Measurements from ENCODE around the gene LMBRD2.

GRCh38 chr5:36057386-36057785 is 94.3 kb downstream of the LMBRD2 start:
- TF ChIP-seq TAF1 (IDR thresholded peaks at IDR 0.05; ENCODE audit: borderline replicate concordance, insufficient read depth, low read length), result no peak
- TF ChIP-seq POLR2AphosphoS5 (IDR thresholded peaks at IDR 0.05; ENCODE audit: low read depth, low read length), result no peak
- no peak for TF ChIP-seq SIN3A (IDR thresholded peaks at IDR 0.05; ENCODE audit: borderline replicate concordance, insufficient read depth, low read length)
- TF ChIP-seq REST (IDR thresholded peaks at IDR 0.05; ENCODE audit: insufficient read depth in 1 of 2, low read depth in 2 of 2, low read length in 2 of 2), result no peak
- no peak for TF ChIP-seq FOXP2 (optimal IDR thresholded peaks at IDR 0.05; ENCODE audit: borderline replicate concordance, extremely low read depth, extremely low read length, insufficient read depth)

Measured in PFSK-1 (cell line).